Measurements from ENCODE around the gene IARS2. TPM values are rescaled to one million over a fixed set of nuclear protein-coding genes. Genes with fewer than 3 reads are reported as not detected.

The IARS2 gene
- total RNA-seq, 1 donor from 2014 or later: 35.4 TPM

GRCh38 chr1:220170836-220171526, 77.0 kb downstream of the IARS2 start:
- Mint-ChIP-seq H3K4me1 (ENCODE audit: low read depth, unreplicated experiment) (peaks cover 20% of the 10 kb centered on the region), H3K9me3 (ENCODE audit: unreplicated experiment) (peaks cover 7% of the 10 kb centered on the region), H3K4me3 (ENCODE audit: unreplicated experiment) (no peak overlapping the region), H3K27ac (ENCODE audit: unreplicated experiment) (peak overlapping the region; percentile 95), H3K36me3 (ENCODE audit: unreplicated experiment) (peaks cover 5% of the 10 kb centered on the region), H3K27me3 (ENCODE audit: unreplicated experiment) (peaks cover 3% of the 10 kb centered on the region)
- no peak for DNase-seq
- no peak for TF ChIP-seq CTCF (IDR thresholded peaks at IDR 0.05; ENCODE audit: partially characterized antibody, unreplicated experiment)

GRCh38 chr1:220176540-220176939, 82.6 kb downstream of the IARS2 start:
- H3K4me1 Mint-ChIP-seq (ENCODE audit: low read depth, unreplicated experiment): peaks cover 8% of the 10 kb centered on the region
- DNase-seq: no peak
- H3K36me3 Mint-ChIP-seq (ENCODE audit: unreplicated experiment): no peaks in the 10 kb centered on the region
- peaks cover 3% of the 10 kb centered on the region for H3K27me3 Mint-ChIP-seq (ENCODE audit: unreplicated experiment)
- H3K9me3 Mint-ChIP-seq (ENCODE audit: unreplicated experiment): peaks cover 5% of the 10 kb centered on the region
- no peak for TF ChIP-seq CTCF (IDR thresholded peaks at IDR 0.05; ENCODE audit: partially characterized antibody, unreplicated experiment)
- H3K27ac Mint-ChIP-seq (ENCODE audit: unreplicated experiment): no peak overlapping the region
- no peak overlapping the region for H3K4me3 Mint-ChIP-seq (ENCODE audit: unreplicated experiment)

- Mint-ChIP-seq H3K27ac (ENCODE audit: unreplicated experiment) (no peak overlapping the region), H3K4me3 (ENCODE audit: unreplicated experiment) (no peak overlapping the region)
- TF ChIP-seq CTCF (IDR thresholded peaks at IDR 0.05; ENCODE audit: partially characterized antibody, unreplicated experiment): no peak
These were observed 88.2 kb downstream of the IARS2 start for GRCh38 chr1:220182111-220182510.

GRCh38 chr1:220182656-220183055, 88.7 kb downstream of the IARS2 start:
- no peak overlapping the region for H3K4me3 Mint-ChIP-seq (ENCODE audit: unreplicated experiment)
- H3K4me1 Mint-ChIP-seq (ENCODE audit: low read depth, unreplicated experiment): no peaks in the 10 kb centered on the region
- H3K27ac Mint-ChIP-seq (ENCODE audit: unreplicated experiment): no peak overlapping the region
- H3K9me3 Mint-ChIP-seq (ENCODE audit: unreplicated experiment): peaks cover 2% of the 10 kb centered on the region
- H3K36me3 Mint-ChIP-seq (ENCODE audit: unreplicated experiment): no peaks in the 10 kb centered on the region
- DNase-seq: no peak
- TF ChIP-seq CTCF (IDR thresholded peaks at IDR 0.05; ENCODE audit: partially characterized antibody, unreplicated experiment): no peak
- H3K27me3 Mint-ChIP-seq (ENCODE audit: unreplicated experiment): no peaks in the 10 kb centered on the region

More at GRCh38 chr1:220182111-220182510, 88.2 kb downstream of the IARS2 start:
- Mint-ChIP-seq H3K36me3 (ENCODE audit: unreplicated experiment) (no peaks in the 10 kb centered on the region), H3K9me3 (ENCODE audit: unreplicated experiment) (peaks cover 2% of the 10 kb centered on the region), H3K27me3 (ENCODE audit: unreplicated experiment) (no peaks in the 10 kb centered on the region), H3K4me1 (ENCODE audit: low read depth, unreplicated experiment) (no peaks in the 10 kb centered on the region)
- no peak for DNase-seq

- Mint-ChIP-seq H3K27ac (ENCODE audit: unreplicated experiment) (no peak overlapping the region), H3K27me3 (ENCODE audit: unreplicated experiment) (no peaks in the 10 kb centered on the region), H3K36me3 (ENCODE audit: unreplicated experiment) (no peaks in the 10 kb centered on the region), H3K4me3 (ENCODE audit: unreplicated experiment) (no peak overlapping the region), H3K4me1 (ENCODE audit: low read depth, unreplicated experiment) (no peaks in the 10 kb centered on the region), H3K9me3 (ENCODE audit: unreplicated experiment) (peaks cover 2% of the 10 kb centered on the region)
- DNase-seq: no peak
- TF ChIP-seq CTCF (IDR thresholded peaks at IDR 0.05; ENCODE audit: partially characterized antibody, unreplicated experiment): no peak
These were observed 90.6 kb downstream of the IARS2 start for GRCh38 chr1:220184506-220184905.

Data from glutamatergic neuron (in vitro differentiated cells).